Retinal pigment epithelial cell (primary cell): ENCODE measurements around the gene SV2C.
"Not testable (repeated sequence)": the region's sequence is repeated elsewhere in the genome, so short reads cannot be mapped to it uniquely, and the experiment has no call there.

Source experiments
- DNase-seq: peaks from one replicate; pipeline ENCODE4 v3.0.0-alpha.2; 2010; ENCODE audit warnings: low read depth
- H3K4me3 ChIP-seq: 2 replicates; pipeline ENCODE4 v1.5.1; 2011; ENCODE audit warnings: mild to moderate bottlenecking, low read length, control low read depth, moderate library complexity
- CTCF ChIP-seq: conservative IDR thresholded peaks from 2 replicates; pipeline ENCODE4 v1.5.1; 2011; ENCODE audit warnings: low read depth, low read length, control low read depth, inconsistent platforms

Gene SV2C

GRCh38 chr5:76230711-76231285 lies 147.6 kb downstream of the SV2C start:
- H3K4me3 ChIP-seq: no peak overlapping the region
- DNase-seq: no peak

GRCh38 chr5:76234665-76235064 lies 151.5 kb downstream of the SV2C start:
- no peak for DNase-seq
- H3K4me3 ChIP-seq: no peak overlapping the region

More at GRCh38 chr5:76230711-76231285, 147.6 kb downstream of the SV2C start:
- TF ChIP-seq CTCF: no peak

DNA sequence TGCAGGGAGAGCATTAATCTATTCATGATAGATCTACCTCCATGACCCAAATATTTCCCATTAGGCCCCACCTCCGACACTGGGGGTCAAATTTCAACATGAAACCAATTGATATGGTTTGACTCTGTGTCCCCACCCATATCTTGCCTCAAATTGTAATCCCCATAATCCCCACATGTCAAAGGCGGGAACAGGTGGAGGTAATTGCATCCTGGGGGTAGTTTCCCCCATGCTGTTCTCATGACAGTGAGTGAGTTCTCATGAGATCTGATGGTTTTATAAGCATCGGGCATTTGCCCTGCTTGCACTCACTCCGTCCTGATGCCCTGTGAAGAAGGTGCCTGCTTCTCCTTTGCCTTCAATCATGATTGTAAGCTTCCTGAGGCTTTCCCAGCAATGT lies 153.5 kb downstream of the SV2C start:
- DNase-seq: no peak
- no peak for TF ChIP-seq CTCF
- no peak overlapping the region for H3K4me3 ChIP-seq

More at GRCh38 chr5:76234665-76235064, 151.5 kb downstream of the SV2C start:
- TF ChIP-seq CTCF: no peak

DNA sequence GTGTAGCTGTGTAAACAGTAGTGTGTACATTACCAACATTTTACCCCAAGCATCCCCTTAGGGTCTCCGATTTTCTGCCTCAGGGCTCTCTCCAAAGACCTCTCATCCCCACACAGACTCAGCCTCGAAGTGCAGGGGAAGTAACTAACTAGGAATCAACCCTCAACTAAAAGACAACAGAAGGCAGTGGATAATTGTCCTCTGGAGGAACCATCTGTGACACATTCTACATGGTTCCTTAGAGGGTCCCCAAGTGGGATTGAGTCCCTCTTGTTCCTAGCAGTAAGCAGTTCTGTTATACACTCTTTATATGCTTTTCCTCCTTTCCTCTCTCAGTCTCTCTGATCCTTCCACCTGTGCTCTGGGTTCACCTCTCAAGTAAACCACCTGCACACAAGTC lies 157.2 kb downstream of the SV2C start:
- no peak overlapping the region for H3K4me3 ChIP-seq
- no peak for DNase-seq
- no peak for TF ChIP-seq CTCF

- DNase-seq, H3K4me3 ChIP-seq: not testable (repeated sequence)
Observed at GRCh38 chr5:76242155-76242554, 159.0 kb downstream of the SV2C start.

DNA sequence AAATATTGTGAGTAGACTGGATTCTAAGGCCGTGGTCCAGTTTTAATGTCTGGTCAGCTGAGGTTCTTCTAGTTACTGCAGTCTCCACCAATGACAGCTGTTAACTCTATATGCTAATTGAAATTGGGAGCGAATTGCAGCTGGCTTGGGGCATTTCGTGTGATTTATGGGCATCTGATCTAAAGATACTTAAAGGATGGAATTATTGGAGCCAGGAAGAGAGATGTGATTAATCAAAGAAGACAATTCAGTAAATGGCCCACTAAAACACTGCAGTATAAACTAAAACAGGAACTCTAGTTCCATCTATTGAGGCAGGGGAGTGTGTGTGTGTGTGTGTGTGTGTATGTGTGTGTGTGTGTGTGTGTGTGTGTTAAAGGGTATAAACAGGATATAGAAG lies 162.4 kb downstream of the SV2C start:
- H3K4me3 ChIP-seq: no peak overlapping the region
- TF ChIP-seq CTCF: no peak
- no peak for DNase-seq

- H3K4me3 ChIP-seq: no peak overlapping the region
- no peak for DNase-seq
- TF ChIP-seq CTCF: no peak
Observed at GRCh38 chr5:76249621-76250020, 166.4 kb downstream of the SV2C start.

DNA sequence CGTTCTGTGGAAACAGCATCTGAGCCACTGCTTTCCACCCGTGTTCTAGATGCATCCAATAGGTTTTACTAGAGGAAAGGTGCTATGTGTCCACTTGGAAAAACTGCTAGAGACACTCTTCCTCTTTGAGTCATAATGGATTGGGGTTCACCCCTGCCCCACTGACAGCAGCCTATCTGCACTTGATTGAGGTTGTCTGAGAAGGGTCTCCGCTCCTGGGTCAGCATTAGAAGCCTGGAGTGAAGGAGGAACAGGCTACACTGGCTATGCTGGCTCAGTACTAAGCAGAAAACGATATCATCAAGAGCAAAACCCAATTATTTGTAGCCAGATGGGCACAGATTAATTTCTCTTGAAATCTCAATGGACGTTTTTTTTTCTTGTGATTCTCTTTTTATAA lies 167.3 kb downstream of the SV2C start:
- H3K4me3 ChIP-seq: no peak overlapping the region
- no peak for DNase-seq
- TF ChIP-seq CTCF: no peak
